Measurements from ENCODE around the gene HOMER1.

Gene HOMER1

GRCh38 chr5:79488775-79489174 is 25.2 kb downstream of the HOMER1 start:
- DNase-seq (ENCODE audit: low spot score): no peak

- DNase-seq (ENCODE audit: low spot score): no peak
Observed at GRCh38 chr5:79488058-79488457, 25.9 kb downstream of the HOMER1 start.

- no peak for DNase-seq (ENCODE audit: low spot score)
Observed at GRCh38 chr5:79487251-79487650, 26.7 kb downstream of the HOMER1 start.

- no peak for DNase-seq (ENCODE audit: low spot score)
Observed at GRCh38 chr5:79486116-79486515, 27.8 kb downstream of the HOMER1 start.

GRCh38 chr5:79484731-79485130 is 29.2 kb downstream of the HOMER1 start:
- DNase-seq (ENCODE audit: low spot score): no peak

- DNase-seq (ENCODE audit: low spot score): no peak
Observed at GRCh38 chr5:79481574-79481973, 32.4 kb downstream of the HOMER1 start.

- DNase-seq (ENCODE audit: low spot score): no peak
Observed at GRCh38 chr5:79480991-79481390, 32.9 kb downstream of the HOMER1 start.

GRCh38 chr5:79475152-79475466 is 38.8 kb downstream of the HOMER1 start:
- no peak for DNase-seq (ENCODE audit: low spot score)

- no peak for DNase-seq (ENCODE audit: low spot score)
Observed at GRCh38 chr5:79474367-79475151, 39.4 kb downstream of the HOMER1 start.

- no peak for DNase-seq (ENCODE audit: low spot score)
Observed at GRCh38 chr5:79471556-79471955, 42.4 kb downstream of the HOMER1 start.

- DNase-seq (ENCODE audit: low spot score): no peak
Observed at GRCh38 chr5:79464695-79465332, 49.1 kb downstream of the HOMER1 start.

GRCh38 chr5:79464278-79464677 is 49.7 kb downstream of the HOMER1 start:
- no peak for DNase-seq (ENCODE audit: low spot score)

GRCh38 chr5:79459626-79460025 is 54.3 kb downstream of the HOMER1 start:
- no peak for DNase-seq (ENCODE audit: low spot score)

GRCh38 chr5:79456890-79457583 is 56.9 kb downstream of the HOMER1 start:
- DNase-seq (ENCODE audit: low spot score): no peak

GRCh38 chr5:79456400-79456799 is 57.5 kb downstream of the HOMER1 start:
- DNase-seq (ENCODE audit: low spot score): no peak

GRCh38 chr5:79454043-79454442 is 59.9 kb downstream of the HOMER1 start:
- no peak for DNase-seq (ENCODE audit: low spot score)

- DNase-seq (ENCODE audit: low spot score): no peak
Observed at GRCh38 chr5:79448336-79448735, 65.6 kb downstream of the HOMER1 start.

GRCh38 chr5:79436821-79437220 is 77.1 kb downstream of the HOMER1 start:
- no peak for DNase-seq (ENCODE audit: low spot score)

GRCh38 chr5:79436224-79436623 is 77.7 kb downstream of the HOMER1 start:
- no peak for DNase-seq (ENCODE audit: low spot score)

- DNase-seq (ENCODE audit: low spot score): no peak
Observed at GRCh38 chr5:79430196-79430595, 83.7 kb downstream of the HOMER1 start.

GRCh38 chr5:79423296-79423695 is 90.6 kb downstream of the HOMER1 start:
- DNase-seq (ENCODE audit: low spot score): no peak

GRCh38 chr5:79420248-79420647 is 93.7 kb downstream of the HOMER1 start:
- no peak for DNase-seq (ENCODE audit: low spot score)

- no peak for DNase-seq (ENCODE audit: low spot score)
Observed at GRCh38 chr5:79418276-79418675, 95.7 kb downstream of the HOMER1 start.

Data from left forelimb (tissue), 1 donor.